Skin epidermis (tissue), 12 donors: ENCODE measurements around the gene DUS3L.

Experiments used
- H3K27ac ChIP-seq, 21 experiments: fragments of 200-600 bp; sonication (generic) in 11 of 21; one replicate each; pipeline ENCODE4 v1.5.0; 2020; ENCODE audit warnings: mild to moderate bottlenecking in 3 of 21, inconsistent platforms in 2 of 21, moderate library complexity in 2 of 21
- H3K4me3 ChIP-seq, 7 experiments: fragments of 200-600 bp; sonication (generic) in 2 of 7; one replicate each; pipeline ENCODE4 v1.5.0; 2020; ENCODE audit warnings: inconsistent platforms in 2 of 7, mild to moderate bottlenecking in 2 of 7, moderate library complexity in 1 of 7

DUS3L gene

GRCh38 chr19:5803441-5803751 lies 12.4 kb upstream of the DUS3L start:
- Histone ChIP-seq H3K27ac (no peak overlapping the region), H3K4me3 (peak overlapping the region in 3 of 7 experiments; percentile 13 to 29 (median 28))

- H3K4me3 ChIP-seq: no peak overlapping the region
- H3K27ac ChIP-seq: no peak overlapping the region
These were observed 11.0 kb upstream of the DUS3L start for GRCh38 chr19:5801796-5802619.

GRCh38 chr19:5800361-5801270 lies 9.7 kb upstream of the DUS3L start:
- Histone ChIP-seq H3K27ac (no peak overlapping the region), H3K4me3 (no peak overlapping the region)

DNA sequence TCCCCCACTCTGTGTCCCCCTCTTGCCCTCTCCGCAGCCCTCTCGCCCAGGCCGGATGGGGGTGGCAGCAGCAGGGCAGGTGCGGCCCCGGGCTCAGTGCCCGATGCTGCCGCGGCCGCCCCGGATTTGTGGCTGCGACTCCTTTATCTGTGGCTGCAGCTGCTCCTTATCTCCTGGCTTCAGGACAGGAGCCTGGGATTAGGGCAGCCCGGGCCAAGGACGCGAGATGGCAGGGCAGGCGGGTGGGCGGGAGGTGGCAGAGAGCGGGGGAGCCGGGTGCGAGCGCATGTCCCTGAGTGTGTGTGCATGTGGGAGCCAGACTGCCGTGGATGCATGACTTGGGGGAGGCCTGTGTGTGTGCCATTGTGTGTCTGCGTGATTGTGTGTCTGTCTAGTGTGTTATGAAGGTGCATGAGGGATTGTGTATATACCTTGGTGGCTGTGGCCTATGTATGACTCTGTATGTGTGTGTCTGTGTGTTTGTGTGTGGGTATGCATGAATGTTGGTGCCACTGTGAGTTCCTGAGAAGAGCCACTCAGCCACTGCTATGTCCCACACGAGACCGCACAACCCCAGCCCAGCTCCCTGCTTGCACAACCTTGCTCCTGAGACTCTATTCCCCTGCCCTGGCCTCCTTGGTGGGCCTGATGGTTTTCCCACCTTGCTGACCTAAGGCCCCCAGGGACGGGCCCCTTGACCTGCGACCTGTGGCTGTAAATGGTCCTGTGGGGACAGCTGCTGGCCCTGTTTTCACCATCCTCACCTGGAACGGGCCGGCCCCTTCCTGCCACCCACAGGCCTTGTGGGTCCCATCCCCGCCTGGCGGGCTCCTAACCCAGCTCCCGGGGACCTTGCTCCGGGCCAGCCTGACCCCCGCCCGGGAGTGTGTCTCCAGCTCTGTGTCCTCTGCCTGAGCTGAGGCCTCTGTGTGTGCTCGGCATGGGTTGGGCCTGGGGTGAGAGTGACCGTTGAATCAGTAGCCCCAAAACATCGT lies 8.6 kb upstream of the DUS3L start:
- no peak overlapping the region for H3K27ac ChIP-seq
- H3K4me3 ChIP-seq: no peak overlapping the region

DNA sequence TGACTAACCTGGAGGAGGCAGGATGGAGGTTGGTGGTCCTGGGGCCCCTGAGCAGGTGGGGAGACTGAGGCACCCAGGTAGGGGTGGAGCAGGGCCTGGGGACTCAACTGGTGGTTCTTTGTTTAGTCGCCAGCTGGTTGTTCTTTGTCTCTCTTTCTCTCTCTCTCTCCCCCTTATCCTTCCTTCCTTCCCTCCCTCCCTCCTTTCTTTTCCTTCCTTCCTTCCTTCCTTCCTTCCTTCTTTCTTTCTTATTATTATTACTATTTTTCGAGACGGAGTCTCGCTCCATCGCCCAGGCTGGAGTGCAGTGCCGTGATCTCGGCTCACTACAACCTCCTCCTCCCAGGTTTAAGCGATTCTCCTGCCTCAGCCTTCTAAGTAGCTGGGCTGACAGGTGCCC lies 7.3 kb upstream of the DUS3L start:
- H3K27ac ChIP-seq: no peak overlapping the region
- no peak overlapping the region for H3K4me3 ChIP-seq

GRCh38 chr19:5795382-5795919 lies 4.5 kb upstream of the DUS3L start:
- Histone ChIP-seq H3K27ac (no peak overlapping the region), H3K4me3 (no peak overlapping the region)

- Histone ChIP-seq H3K4me3 (no peak overlapping the region), H3K27ac (no peak overlapping the region)
These were observed 2.2 kb upstream of the DUS3L start for GRCh38 chr19:5793188-5793587.

DNA sequence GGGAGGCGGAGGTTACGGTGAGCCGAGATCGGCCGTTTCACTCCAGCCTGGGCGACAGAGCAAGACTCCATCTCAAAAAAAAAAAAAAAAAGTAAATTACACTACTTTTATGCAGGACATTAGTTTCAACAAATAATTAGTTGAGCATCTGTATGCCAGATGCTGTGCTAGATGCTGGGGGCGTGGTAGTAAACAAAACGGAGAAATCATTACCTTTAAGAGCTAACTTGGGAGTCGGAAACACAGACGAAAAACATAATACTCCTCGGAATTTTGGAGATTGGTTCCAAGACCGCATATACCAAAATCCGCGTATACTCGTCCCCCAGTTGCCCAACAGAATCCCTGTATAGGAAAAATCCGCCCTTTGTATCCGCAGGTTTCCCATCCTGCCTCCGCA lies 1.3 kb upstream of the DUS3L start:
- H3K4me3 ChIP-seq: no peak overlapping the region
- H3K27ac ChIP-seq: no peak overlapping the region

- H3K27ac ChIP-seq: peak overlapping the region in 20 of 21 experiments; percentile 83 to 99 (median 97)
- H3K4me3 ChIP-seq: peak overlapping the region; percentile 51 to 90 (median 73)
These were observed 941 bp downstream of the DUS3L start for GRCh38 chr19:5789886-5790558.

DNA sequence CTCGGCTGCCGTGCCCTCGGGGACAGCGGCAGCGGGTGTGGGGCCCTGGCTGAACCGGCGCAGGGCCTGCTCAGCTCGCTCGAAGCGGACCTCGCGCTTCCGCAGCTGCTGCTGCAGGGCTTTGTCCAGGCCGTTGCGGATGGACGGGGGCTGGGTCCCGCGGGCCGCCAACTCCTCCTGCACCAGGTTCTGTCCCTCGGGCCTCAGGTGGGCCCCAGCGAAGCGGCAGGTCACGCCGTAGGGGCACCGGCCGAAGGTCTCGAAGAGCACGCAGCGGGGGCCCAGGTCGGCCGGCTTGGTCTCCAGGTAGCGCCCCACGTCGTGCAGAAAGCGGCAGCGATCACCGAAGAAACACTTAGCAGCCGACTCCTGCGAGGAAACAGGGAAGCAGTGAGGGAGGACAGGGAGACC lies 1.6 kb downstream of the DUS3L start:
- peak overlapping the region in 6 of 21 experiments; percentile 30 to 99 (median 96) for H3K27ac ChIP-seq
- H3K4me3 ChIP-seq: peak overlapping the region in 1 of 7 experiments; percentile 73

GRCh38 chr19:5788422-5788821 lies 2.5 kb downstream of the DUS3L start:
- H3K4me3 ChIP-seq: no peak overlapping the region
- no peak overlapping the region for H3K27ac ChIP-seq

GRCh38 chr19:5787409-5788182 lies 3.4 kb downstream of the DUS3L start:
- H3K4me3 ChIP-seq: no peak overlapping the region
- no peak overlapping the region for H3K27ac ChIP-seq

GRCh38 chr19:5786593-5787408 lies 4.2 kb downstream of the DUS3L start:
- Histone ChIP-seq H3K27ac (no peak overlapping the region), H3K4me3 (no peak overlapping the region)

GRCh38 chr19:5785423-5785822 lies 5.5 kb downstream of the DUS3L start:
- no peak overlapping the region for H3K27ac ChIP-seq
- no peak overlapping the region for H3K4me3 ChIP-seq

- Histone ChIP-seq H3K27ac (no peak within 1 kb of the TSS), H3K4me3 (no peak within 1 kb of the TSS)
These were observed 6.3 kb downstream of the DUS3L start, which contains the start of gene PRR22 for GRCh38 chr19:5784581-5785147. PRR22 (minus strand) TSS chr19:5784746; CDS start chr19:5784660, 86 bp downstream.

GRCh38 chr19:5782945-5783919 lies 7.7 kb downstream of the DUS3L start:
- no peak overlapping the region for H3K4me3 ChIP-seq
- no peak overlapping the region for H3K27ac ChIP-seq
